ENCODE results near the gene PPHLN1.

Gene PPHLN1

GRCh38 chr12:42442888-42443287 lies 116.9 kb downstream of the PPHLN1 start:
- no peak for DNase-seq (ENCODE audit: low spot score)
- in situ Hi-C loops (cut with MboI; ENCODE audit: low pct_unique_long_range_greater_than_20kb, low sequenced_read_pairs, unreplicated experiment) = no loop called here
- no peak for TF ChIP-seq CTCF (IDR thresholded peaks at IDR 0.05; ENCODE audit: extremely low read depth, insufficient read depth, missing control alignments)

GRCh38 chr12:42444192-42444943 lies 118.4 kb downstream of the PPHLN1 start:
- in situ Hi-C loops (cut with MboI; ENCODE audit: low pct_unique_long_range_greater_than_20kb, low sequenced_read_pairs, unreplicated experiment) = no loop called here
- no peak for DNase-seq (ENCODE audit: low spot score)
- TF ChIP-seq CTCF (IDR thresholded peaks at IDR 0.05; ENCODE audit: extremely low read depth, insufficient read depth, missing control alignments) = no peak

GRCh38 chr12:42445891-42446290 lies 119.9 kb downstream of the PPHLN1 start:
- no peak for DNase-seq (ENCODE audit: low spot score)
- in situ Hi-C loops (cut with MboI; ENCODE audit: low pct_unique_long_range_greater_than_20kb, low sequenced_read_pairs, unreplicated experiment) = no loop called here
- TF ChIP-seq CTCF (IDR thresholded peaks at IDR 0.05; ENCODE audit: extremely low read depth, insufficient read depth, missing control alignments) = no peak

GRCh38 chr12:42446761-42447160 lies 120.8 kb downstream of the PPHLN1 start:
- no peak for DNase-seq (ENCODE audit: low spot score)
- TF ChIP-seq CTCF (IDR thresholded peaks at IDR 0.05; ENCODE audit: extremely low read depth, insufficient read depth, missing control alignments) = no peak
- in situ Hi-C loops (cut with MboI; ENCODE audit: low pct_unique_long_range_greater_than_20kb, low sequenced_read_pairs, unreplicated experiment) = no loop called here

- TF ChIP-seq CTCF (IDR thresholded peaks at IDR 0.05; ENCODE audit: extremely low read depth, insufficient read depth, missing control alignments) = no peak
- in situ Hi-C loops (cut with MboI; ENCODE audit: low pct_unique_long_range_greater_than_20kb, low sequenced_read_pairs, unreplicated experiment) = no loop called here
- no peak for DNase-seq (ENCODE audit: low spot score)
These were observed 121.4 kb downstream of the PPHLN1 start for GRCh38 chr12:42447371-42447786.

GRCh38 chr12:42448841-42449240 lies 122.9 kb downstream of the PPHLN1 start:
- DNase-seq (ENCODE audit: low spot score) = no peak
- in situ Hi-C loops (cut with MboI; ENCODE audit: low pct_unique_long_range_greater_than_20kb, low sequenced_read_pairs, unreplicated experiment) = no loop called here
- TF ChIP-seq CTCF (IDR thresholded peaks at IDR 0.05; ENCODE audit: extremely low read depth, insufficient read depth, missing control alignments) = no peak
